HG03432 (cell line): ENCODE data around the gene RFX4.

Source experiments
- ATAC-seq: cut with Tn5 transposase; IDR thresholded peaks from one replicate; pipeline ENCODE4 v1.9.1; 2021; ENCODE audit warnings: mild to moderate bottlenecking, moderate library complexity; ENCODE audit not compliant: unreplicated experiment

Gene RFX4

GRCh38 chr12:106582641-106583230, at the start of gene RFX4:
TSS of gene RFX4 (plus strand) at chr12:106583004. CDS start at chr12:106583321, 317 bp downstream.
- ATAC-seq, result no peak

- no peak for ATAC-seq
Measured at GRCh38 chr12:106541201-106541600, 41.6 kb upstream of the RFX4 start.

GRCh38 chr12:106551410-106551809, 31.4 kb upstream of the RFX4 start:
- ATAC-seq, result no peak

- no peak for ATAC-seq
Measured at GRCh38 chr12:106552228-106552627, 30.6 kb upstream of the RFX4 start.

GRCh38 chr12:106564678-106565329, 18.0 kb upstream of the RFX4 start:
- no peak for ATAC-seq

GRCh38 chr12:106566771-106567170, 16.0 kb upstream of the RFX4 start:
- ATAC-seq, result no peak

- no peak for ATAC-seq
Measured at GRCh38 chr12:106573239-106573638, 9.6 kb upstream of the RFX4 start.

- ATAC-seq, result no peak
Measured at GRCh38 chr12:106576848-106577247, 6.0 kb upstream of the RFX4 start.

GRCh38 chr12:106580671-106581508, 1.9 kb upstream of the RFX4 start:
- ATAC-seq, result no peak

GRCh38 chr12:106581543-106582248, 1.1 kb upstream of the RFX4 start:
- ATAC-seq, result no peak

- no peak for ATAC-seq
Measured at GRCh38 chr12:106582249-106582591, 584 bp upstream of the RFX4 start.

- no peak for ATAC-seq
Measured at GRCh38 chr12:106583242-106584103, 669 bp downstream of the RFX4 start.

- ATAC-seq, result no peak
Measured at GRCh38 chr12:106584104-106585064, 1.6 kb downstream of the RFX4 start.

GRCh38 chr12:106585105-106585520, 2.3 kb downstream of the RFX4 start:
- ATAC-seq, result no peak

GRCh38 chr12:106585521-106586277, 2.9 kb downstream of the RFX4 start:
- ATAC-seq, result no peak

GRCh38 chr12:106586278-106586802, 3.5 kb downstream of the RFX4 start:
- no peak for ATAC-seq

GRCh38 chr12:106586803-106587684, 4.2 kb downstream of the RFX4 start:
- no peak for ATAC-seq
